GM21381 (cell line): ENCODE results near the gene CRTC3.
"Not testable (repeated sequence)": the region's sequence is repeated elsewhere in the genome, so short reads cannot be mapped to it uniquely, and the experiment has no call there.

ENCODE experiments used
- ATAC-seq: cut with Tn5 transposase; IDR thresholded peaks from one replicate; pipeline ENCODE4 v1.9.1; 2021; ENCODE audit warnings: mild to moderate bottlenecking, moderate library complexity; ENCODE audit not compliant: unreplicated experiment

The CRTC3 gene

GRCh38 chr15:90529371-90530249, at the start of gene CRTC3:
Gene CRTC3 (plus strand): TSS chr15:90529923. CDS start chr15:90530072, 149 bp downstream.
- ATAC-seq: peak; percentile 82

GRCh38 chr15:90481023-90481422, 48.7 kb upstream of the CRTC3 start:
- ATAC-seq: no peak

- ATAC-seq: no peak
Measured at GRCh38 chr15:90482124-90483011, 47.4 kb upstream of the CRTC3 start.

- ATAC-seq: no peak
Measured at GRCh38 chr15:90483012-90483307, 46.8 kb upstream of the CRTC3 start.

- ATAC-seq: no peak
Measured at GRCh38 chr15:90483637-90484036, 46.1 kb upstream of the CRTC3 start.

GRCh38 chr15:90487186-90487585, 42.5 kb upstream of the CRTC3 start:
- ATAC-seq: no peak

- no peak for ATAC-seq
Measured at GRCh38 chr15:90489514-90489913, 40.2 kb upstream of the CRTC3 start.

GRCh38 chr15:90489944-90490343, 39.8 kb upstream of the CRTC3 start:
- no peak for ATAC-seq

- no peak for ATAC-seq
Measured at GRCh38 chr15:90493647-90494046, 36.1 kb upstream of the CRTC3 start.

- ATAC-seq: no peak
Measured at GRCh38 chr15:90495067-90495466, 34.7 kb upstream of the CRTC3 start.

- ATAC-seq: no peak
Measured at GRCh38 chr15:90496791-90497190, 32.9 kb upstream of the CRTC3 start.

GRCh38 chr15:90497376-90497775, 32.3 kb upstream of the CRTC3 start:
- ATAC-seq: no peak

- ATAC-seq: no peak
Measured at GRCh38 chr15:90497912-90498311, 31.8 kb upstream of the CRTC3 start.

GRCh38 chr15:90500171-90500570, 29.6 kb upstream of the CRTC3 start:
- no peak for ATAC-seq

GRCh38 chr15:90501898-90502297, 27.8 kb upstream of the CRTC3 start:
- no peak for ATAC-seq

- ATAC-seq: not testable (repeated sequence)
Measured at GRCh38 chr15:90510781-90511180, 18.9 kb upstream of the CRTC3 start.

GRCh38 chr15:90511211-90511618, 18.5 kb upstream of the CRTC3 start:
- ATAC-seq: not testable (repeated sequence)

- no peak for ATAC-seq
Measured at GRCh38 chr15:90512276-90512675, 17.4 kb upstream of the CRTC3 start.

- no peak for ATAC-seq
Measured at GRCh38 chr15:90512981-90513380, 16.7 kb upstream of the CRTC3 start.

GRCh38 chr15:90513448-90513847, 16.3 kb upstream of the CRTC3 start:
- ATAC-seq: no peak

- not testable (repeated sequence) for ATAC-seq
Measured at GRCh38 chr15:90513893-90514292, 15.8 kb upstream of the CRTC3 start.

GRCh38 chr15:90519688-90520087, 10.0 kb upstream of the CRTC3 start:
- no peak for ATAC-seq
